ENCODE results near the gene ATG12. TPM values are rescaled to one million over a fixed set of nuclear protein-coding genes. Genes with fewer than 3 reads are reported as not detected.
"Not testable (repeated sequence)": the region's sequence is repeated elsewhere in the genome, so short reads cannot be mapped to it uniquely, and the experiment has no call there.

Gene ATG12
- polyA plus RNA-seq (135 and 141 TPM in 2 replicates), polyA minus RNA-seq (79.9 and 83.2 TPM in 2 replicates)

- H3K36me3 ChIP-seq (ENCODE audit: insufficient read depth, low read length), result no peaks in the 10 kb centered on the region
- peak within 1 kb of the TSS; percentile 78 for H3K9ac ChIP-seq (ENCODE audit: low read length)
- TF ChIP-seq TAF1 (IDR thresholded peaks at IDR 0.05; ENCODE audit: low read depth) (peak; percentile 85), MXI1 (conservative IDR thresholded peaks at IDR 0.05; ENCODE audit: poor library complexity, severe bottlenecking) (peak; percentile 93), EP300 (conservative IDR thresholded peaks at IDR 0.05; ENCODE audit: poor library complexity, severe bottlenecking) (peak; percentile 46), RAD21 (conservative IDR thresholded peaks at IDR 0.05) (no peak), EZH2 (IDR thresholded peaks at IDR 0.05; ENCODE audit: borderline replicate concordance, insufficient read depth, low read length, poor library complexity, severe bottlenecking) (no peak), CTCF (IDR thresholded peaks at IDR 0.05; ENCODE audit: poor library complexity, severe bottlenecking) (no peak), SMC3 (conservative IDR thresholded peaks at IDR 0.05; ENCODE audit: poor library complexity) (peak; percentile 11), POLR2AphosphoS5 (IDR thresholded peaks at IDR 0.05) (peak; percentile 83), REST (IDR thresholded peaks at IDR 0.05; ENCODE audit: borderline replicate concordance) (peak; percentile 46)
- H4K20me1 ChIP-seq (ENCODE audit: insufficient read depth), result no peaks in the 10 kb centered on the region
- no peaks in the 10 kb centered on the region for H3K9me3 ChIP-seq (ENCODE audit: low read length)
- H3K27ac ChIP-seq (ENCODE audit: low read length), result peak within 1 kb of the TSS; percentile 78
- H3K4me3 ChIP-seq (ENCODE audit: low read length), result peak within 1 kb of the TSS; percentile 80
- H3F3A ChIP-seq (ENCODE audit: insufficient read depth, low read length, poor library complexity, severe bottlenecking), result no peaks in the 10 kb centered on the region
- peaks cover 72% of the 10 kb centered on the region for H3K79me2 ChIP-seq (replicated peaks; ENCODE audit: insufficient read depth, low read length)
- H2AFZ ChIP-seq (ENCODE audit: low read depth, low read length), result peak within 1 kb of the TSS; percentile 78
- no peaks in the 10 kb centered on the region for H3K9me2 ChIP-seq (ENCODE audit: insufficient read depth, low read length)
- peak within 1 kb of the TSS; percentile 85 for H3K4me2 ChIP-seq (ENCODE audit: low read length)
- H3K27me3 ChIP-seq (ENCODE audit: insufficient read depth, low read depth, low read length), result no peaks in the 10 kb centered on the region
Observed at GRCh38 chr5:115841382-115842088, at the start of gene ATG12, which contains the start of gene AP3S1. ATG12 (minus strand) TSS chr5:115841565; CDS start chr5:115841552, 13 bp downstream. AP3S1 (plus strand) TSS chr5:115841935; CDS start chr5:115842038, 103 bp downstream.

- no peak overlapping the region for H2AFZ ChIP-seq (ENCODE audit: low read depth, low read length)
- H3K4me2 ChIP-seq (ENCODE audit: low read length), result no peak overlapping the region
- no peaks in the 10 kb centered on the region for H3K9me3 ChIP-seq (ENCODE audit: low read length)
- no peak overlapping the region for H3K27ac ChIP-seq (ENCODE audit: low read length)
- no peaks in the 10 kb centered on the region for H3K27me3 ChIP-seq (ENCODE audit: insufficient read depth, low read depth, low read length)
- TF ChIP-seq TAF1 (IDR thresholded peaks at IDR 0.05; ENCODE audit: low read depth), result no peak
- no peak for TF ChIP-seq POLR2AphosphoS5 (IDR thresholded peaks at IDR 0.05)
- no peak for TF ChIP-seq EZH2 (IDR thresholded peaks at IDR 0.05; ENCODE audit: borderline replicate concordance, insufficient read depth, low read length, poor library complexity, severe bottlenecking)
- TF ChIP-seq CTCF (IDR thresholded peaks at IDR 0.05; ENCODE audit: poor library complexity, severe bottlenecking), result peak; percentile 51
- TF ChIP-seq REST (IDR thresholded peaks at IDR 0.05; ENCODE audit: borderline replicate concordance), result no peak
- peak; percentile 60 for TF ChIP-seq SMC3 (conservative IDR thresholded peaks at IDR 0.05; ENCODE audit: poor library complexity)
- no peak for TF ChIP-seq MXI1 (conservative IDR thresholded peaks at IDR 0.05; ENCODE audit: poor library complexity, severe bottlenecking)
- peak; percentile 56 for TF ChIP-seq RAD21 (conservative IDR thresholded peaks at IDR 0.05)
- no peak for TF ChIP-seq EP300 (conservative IDR thresholded peaks at IDR 0.05; ENCODE audit: poor library complexity, severe bottlenecking)
- H3K36me3 ChIP-seq (ENCODE audit: insufficient read depth, low read length), result no peaks in the 10 kb centered on the region
- H3F3A ChIP-seq (ENCODE audit: insufficient read depth, low read length, poor library complexity, severe bottlenecking), result no peaks in the 10 kb centered on the region
- H4K20me1 ChIP-seq (ENCODE audit: insufficient read depth), result no peaks in the 10 kb centered on the region
- no peak overlapping the region for H3K9ac ChIP-seq (ENCODE audit: low read length)
- no peaks in the 10 kb centered on the region for H3K79me2 ChIP-seq (replicated peaks; ENCODE audit: insufficient read depth, low read length)
- H3K4me3 ChIP-seq (ENCODE audit: low read length), result no peak overlapping the region
- no peaks in the 10 kb centered on the region for H3K9me2 ChIP-seq (ENCODE audit: insufficient read depth, low read length)
Observed at GRCh38 chr5:115888027-115888426, 46.7 kb upstream of the ATG12 start.

GRCh38 chr5:115885208-115885607 lies 43.8 kb upstream of the ATG12 start:
- H3K9me2 ChIP-seq (ENCODE audit: insufficient read depth, low read length); H2AFZ ChIP-seq (ENCODE audit: low read depth, low read length); H3K4me2 ChIP-seq (ENCODE audit: low read length); H3K36me3 ChIP-seq (ENCODE audit: insufficient read depth, low read length); H3K27me3 ChIP-seq (ENCODE audit: insufficient read depth, low read depth, low read length); H4K20me1 ChIP-seq (ENCODE audit: insufficient read depth); H3K9me3 ChIP-seq (ENCODE audit: low read length); H3K9ac ChIP-seq (ENCODE audit: low read length); H3F3A ChIP-seq (ENCODE audit: insufficient read depth, low read length, poor library complexity, severe bottlenecking); H3K4me3 ChIP-seq (ENCODE audit: low read length); H3K27ac ChIP-seq (ENCODE audit: low read length); H3K79me2 ChIP-seq (replicated peaks; ENCODE audit: insufficient read depth, low read length): not testable (repeated sequence)

Measured in neural cell (in vitro differentiated cells).